ENCODE data around the gene ISCU.

DNA sequence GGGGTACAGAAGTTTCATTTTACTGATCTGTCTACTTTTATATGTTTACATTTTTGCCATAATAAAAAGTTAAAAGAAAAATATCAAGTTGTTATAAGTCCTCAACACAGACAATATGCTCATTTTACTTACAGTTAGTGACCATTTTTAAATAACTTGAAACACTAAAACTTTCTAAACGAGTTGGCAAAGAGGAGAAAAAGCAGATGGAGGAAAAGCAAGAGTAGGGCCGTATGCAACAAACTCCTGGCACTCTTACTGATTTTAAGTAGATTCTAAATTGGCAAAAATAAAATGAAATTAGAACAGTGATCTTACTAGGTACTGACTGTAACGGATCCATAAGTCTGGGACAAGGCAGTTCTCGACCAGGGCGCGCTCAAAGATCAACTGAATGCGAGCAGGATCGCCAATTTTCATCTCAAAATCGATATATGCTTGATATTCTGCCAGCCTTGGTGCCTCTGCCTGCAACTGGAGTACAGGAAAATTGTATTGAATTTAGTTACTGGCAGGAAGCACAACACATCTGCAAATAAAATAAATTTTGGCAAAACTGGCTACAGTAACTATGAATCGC lies 23.7 kb upstream of the ISCU start:
- no peak for TF ChIP-seq POLR2A (IDR thresholded peaks at IDR 0.05)
- TF ChIP-seq, protein P1, sequence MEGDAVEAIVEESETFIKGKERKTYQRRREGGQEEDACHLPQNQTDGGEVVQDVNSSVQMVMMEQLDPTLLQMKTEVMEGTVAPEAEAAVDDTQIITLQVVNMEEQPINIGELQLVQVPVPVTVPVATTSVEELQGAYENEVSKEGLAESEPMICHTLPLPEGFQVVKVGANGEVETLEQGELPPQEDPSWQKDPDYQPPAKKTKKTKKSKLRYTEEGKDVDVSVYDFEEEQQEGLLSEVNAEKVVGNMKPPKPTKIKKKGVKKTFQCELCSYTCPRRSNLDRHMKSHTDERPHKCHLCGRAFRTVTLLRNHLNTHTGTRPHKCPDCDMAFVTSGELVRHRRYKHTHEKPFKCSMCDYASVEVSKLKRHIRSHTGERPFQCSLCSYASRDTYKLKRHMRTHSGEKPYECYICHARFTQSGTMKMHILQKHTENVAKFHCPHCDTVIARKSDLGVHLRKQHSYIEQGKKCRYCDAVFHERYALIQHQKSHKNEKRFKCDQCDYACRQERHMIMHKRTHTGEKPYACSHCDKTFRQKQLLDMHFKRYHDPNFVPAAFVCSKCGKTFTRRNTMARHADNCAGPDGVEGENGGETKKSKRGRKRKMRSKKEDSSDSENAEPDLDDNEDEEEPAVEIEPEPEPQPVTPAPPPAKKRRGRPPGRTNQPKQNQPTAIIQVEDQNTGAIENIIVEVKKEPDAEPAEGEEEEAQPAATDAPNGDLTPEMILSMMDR (IDR thresholded peaks at IDR 0.05), result no peak

Measured in body of pancreas (tissue), 4 donors.